Hematopoietic multipotent progenitor cell treated with erythropoietin and hydrocortisone succinate and interleukin-3 and kit ligand, for 4 days (in vitro differentiated cells): Measurements from ENCODE around the gene IL17RB.

Source experiments
- DNase-seq: peaks from one replicate; pipeline ENCODE4 v3.0.0-alpha.2; 2015

The IL17RB gene

GRCh38 chr3:53865732-53866499 is 19.5 kb downstream of the IL17RB start:
- no peak for DNase-seq

DNA sequence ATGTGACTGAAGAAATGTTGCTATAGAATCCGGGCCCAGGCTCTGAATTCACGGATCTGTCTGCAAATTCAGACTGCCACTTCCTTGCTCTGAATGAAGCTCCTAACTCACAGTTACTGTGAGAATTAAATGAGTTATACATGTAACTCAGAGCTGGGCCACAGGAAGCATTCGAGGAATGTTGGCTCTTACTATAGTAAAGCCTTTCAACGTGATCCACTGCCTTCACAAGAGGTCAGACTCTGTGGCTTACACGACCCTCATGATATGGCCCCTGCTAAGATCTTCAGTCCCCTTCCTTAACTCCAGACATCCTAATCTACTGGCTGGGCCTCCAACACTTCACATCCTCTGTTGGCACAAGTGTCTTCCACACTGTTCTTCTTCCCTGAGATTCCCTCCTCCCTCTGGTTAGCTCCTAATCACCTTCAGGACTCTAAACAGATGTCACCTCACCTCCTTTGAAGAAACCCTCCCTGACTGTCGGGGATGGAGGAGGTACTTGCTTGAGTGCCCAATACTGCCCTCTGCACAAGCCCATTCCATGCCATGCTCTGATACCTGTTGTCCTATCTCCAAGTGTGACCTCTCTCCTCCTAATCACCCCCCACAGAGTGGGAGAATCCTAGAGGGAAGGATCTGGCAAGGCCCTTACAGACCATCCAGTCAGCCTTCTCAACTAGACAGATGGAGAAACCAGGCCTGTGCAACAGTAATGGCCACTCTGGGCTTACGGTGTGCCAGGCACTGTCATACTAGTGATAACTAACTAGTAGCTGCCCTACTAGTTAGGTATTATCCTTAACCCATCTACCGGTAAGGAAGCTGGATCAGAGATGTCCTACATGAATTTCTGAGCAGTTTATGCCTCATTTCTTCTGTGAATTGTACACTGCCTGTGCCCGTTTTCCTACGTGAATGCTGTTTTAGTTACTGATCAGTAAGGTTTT is 34.3 kb downstream of the IL17RB start:
- DNase-seq = peak; percentile 7

GRCh38 chr3:53881691-53882593 is 35.6 kb downstream of the IL17RB start, which contains the start of gene ACTR8:
Gene ACTR8 (minus strand): TSS chr3:53882152. CDS start chr3:53882101, 51 bp downstream.
- peak; percentile 94 for DNase-seq

GRCh38 chr3:53883008-53883407 is 36.6 kb downstream of the IL17RB start:
- DNase-seq = no peak

DNA sequence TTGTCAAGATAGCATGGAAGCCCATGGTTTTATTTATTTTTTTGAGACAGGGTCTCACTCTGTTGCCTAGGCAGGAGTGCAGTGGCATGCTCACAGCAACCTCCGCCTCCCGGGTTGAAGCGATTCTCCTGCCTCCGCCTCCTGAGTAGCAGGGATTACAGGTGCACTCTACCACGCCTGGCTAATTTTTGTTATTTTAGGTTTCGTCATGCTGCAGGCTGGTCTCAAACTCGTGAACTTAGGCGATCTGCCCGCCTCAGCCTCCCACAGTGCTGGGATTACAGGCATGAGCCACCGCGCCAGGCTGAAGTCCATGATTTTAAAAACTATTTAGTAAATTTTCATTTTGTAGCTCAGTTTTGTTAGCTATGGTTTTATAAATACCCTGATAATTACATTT is 38.3 kb downstream of the IL17RB start:
- DNase-seq = no peak

GRCh38 chr3:53885239-53885638 is 38.9 kb downstream of the IL17RB start:
- no peak for DNase-seq

DNA sequence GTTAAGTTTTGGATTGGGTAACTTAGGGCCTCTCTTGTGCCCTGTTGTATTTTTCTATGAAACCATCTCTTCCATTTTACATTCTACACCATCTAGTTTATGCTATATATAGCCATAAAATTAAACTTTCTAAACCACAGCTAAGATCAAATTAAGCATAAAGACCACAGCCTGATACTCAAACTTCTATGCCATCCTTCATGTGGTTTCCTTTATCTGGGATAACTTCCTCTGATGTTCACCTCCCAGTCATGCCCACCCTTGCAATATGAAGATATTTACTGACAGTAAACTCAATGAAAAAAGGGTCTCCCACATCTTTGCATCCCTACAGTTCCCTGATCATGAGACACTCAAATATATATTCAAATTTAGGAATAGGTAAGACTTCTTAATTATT is 41.1 kb downstream of the IL17RB start:
- DNase-seq = peak; percentile 20

DNA sequence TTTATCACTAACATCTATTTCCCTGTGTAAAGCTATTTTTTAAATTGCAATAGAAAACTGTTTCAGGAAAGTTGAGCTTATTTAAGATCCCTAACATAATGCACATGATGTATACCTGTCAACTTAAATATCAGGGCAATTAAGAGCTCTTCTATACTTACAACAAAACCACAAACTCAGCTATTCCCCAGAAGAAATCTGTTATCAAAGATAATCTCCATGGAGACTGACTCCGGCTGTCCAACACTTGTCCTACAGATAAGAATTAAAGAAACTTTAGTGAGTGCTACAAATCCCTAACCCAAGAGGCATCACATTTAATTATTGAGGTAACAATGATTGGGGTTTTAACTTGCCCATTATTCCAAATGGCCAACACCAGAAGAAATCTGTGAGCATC is 41.9 kb downstream of the IL17RB start:
- DNase-seq = peak; percentile 80

DNA sequence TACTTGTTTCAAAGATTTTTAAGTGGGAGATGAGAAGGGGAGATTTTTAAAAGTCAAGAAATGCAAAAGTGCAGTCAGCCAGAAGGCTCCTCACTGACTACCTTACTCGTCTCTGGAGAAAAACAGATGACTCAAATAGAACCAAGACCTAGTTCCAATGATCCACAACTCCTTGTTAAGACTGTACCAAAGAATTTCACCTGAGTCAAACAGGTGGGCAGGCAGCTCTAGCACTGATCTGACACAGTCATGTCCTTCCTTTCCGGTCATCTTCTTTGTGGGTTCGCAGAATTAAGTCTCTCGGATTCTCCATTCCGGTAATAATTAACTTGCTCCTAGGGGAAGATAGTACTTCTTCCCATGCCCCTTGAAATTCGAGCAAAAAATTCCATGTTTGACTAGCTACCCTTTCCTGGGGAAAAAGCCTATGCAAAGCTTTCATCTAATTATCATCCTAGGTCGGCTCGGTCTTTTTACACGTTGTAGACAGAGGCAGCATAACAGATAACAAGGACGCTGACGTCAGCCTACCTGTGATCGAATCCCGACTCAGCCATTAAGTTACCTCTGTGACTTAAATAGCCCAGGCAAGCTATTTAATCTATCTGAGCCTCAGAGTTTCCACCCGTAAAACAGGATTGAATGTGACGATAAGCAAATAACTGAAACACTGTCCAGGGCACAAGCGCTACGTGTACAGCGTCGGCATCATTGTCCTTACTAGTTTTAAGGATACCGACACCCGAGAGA is 44.5 kb downstream of the IL17RB start:
- DNase-seq = peak; percentile 52

DNA sequence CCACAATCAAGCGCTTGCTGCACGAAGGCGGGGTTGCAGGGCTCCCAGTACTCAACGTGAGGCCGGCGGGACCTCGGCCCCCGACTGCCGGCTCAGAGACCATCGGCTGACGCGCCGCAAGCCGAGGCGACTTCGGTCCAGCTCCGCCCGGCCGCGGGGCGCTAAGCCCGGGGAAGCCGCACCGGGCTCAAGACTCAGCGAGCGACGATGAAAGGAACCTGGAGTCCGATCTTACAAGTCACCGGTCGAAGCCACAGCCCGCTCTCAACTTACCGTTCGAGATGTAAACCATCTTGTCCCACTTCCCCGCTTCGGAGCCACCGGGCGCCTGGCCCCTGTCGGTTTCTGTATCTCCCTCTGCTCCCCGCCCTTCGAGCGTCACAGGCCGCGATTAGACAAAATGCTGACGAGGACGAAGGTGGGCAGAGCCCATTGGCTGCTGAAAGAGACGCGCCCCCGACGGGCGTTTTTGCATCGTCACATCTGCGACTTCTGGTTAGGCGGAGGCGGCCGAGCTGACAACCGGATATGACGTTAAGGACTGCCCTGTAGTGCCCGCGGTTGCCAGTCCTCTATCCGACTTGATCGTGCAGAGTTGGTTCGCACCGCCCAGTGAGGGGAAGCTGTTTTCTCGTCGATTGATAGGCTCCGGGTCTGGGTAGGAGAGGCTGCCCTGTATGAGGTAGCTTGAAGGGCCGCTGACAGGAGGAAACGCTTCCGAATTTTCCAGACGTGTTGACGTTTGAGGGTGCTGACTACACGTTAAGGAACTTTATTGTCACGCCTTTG is 45.3 kb downstream of the IL17RB start, which contains the start of gene SELENOK:
TSS of gene SELENOK (minus strand) at position 363 of the 789 bp plus-strand sequence.
- DNase-seq = peak; percentile 100

DNA sequence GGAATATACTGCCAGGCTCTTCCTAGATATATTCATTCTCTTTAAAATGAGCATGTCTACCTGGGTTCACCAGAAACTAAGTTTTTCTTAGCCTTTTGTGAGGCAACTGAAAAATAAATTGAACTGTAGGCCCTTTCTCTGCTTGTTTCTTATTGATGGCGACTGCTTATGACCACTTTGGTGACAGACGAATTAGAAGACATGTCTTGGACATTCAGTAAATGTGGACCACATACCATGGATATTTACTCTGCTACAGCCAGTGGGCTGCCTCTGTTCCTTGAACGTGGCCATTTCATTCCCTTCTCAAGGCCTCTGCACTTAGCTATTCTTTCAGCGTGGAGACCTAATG is 45.9 kb downstream of the IL17RB start:
- DNase-seq = no peak

GRCh38 chr3:53899750-53900149 is 53.4 kb downstream of the IL17RB start:
- DNase-seq = no peak

DNA sequence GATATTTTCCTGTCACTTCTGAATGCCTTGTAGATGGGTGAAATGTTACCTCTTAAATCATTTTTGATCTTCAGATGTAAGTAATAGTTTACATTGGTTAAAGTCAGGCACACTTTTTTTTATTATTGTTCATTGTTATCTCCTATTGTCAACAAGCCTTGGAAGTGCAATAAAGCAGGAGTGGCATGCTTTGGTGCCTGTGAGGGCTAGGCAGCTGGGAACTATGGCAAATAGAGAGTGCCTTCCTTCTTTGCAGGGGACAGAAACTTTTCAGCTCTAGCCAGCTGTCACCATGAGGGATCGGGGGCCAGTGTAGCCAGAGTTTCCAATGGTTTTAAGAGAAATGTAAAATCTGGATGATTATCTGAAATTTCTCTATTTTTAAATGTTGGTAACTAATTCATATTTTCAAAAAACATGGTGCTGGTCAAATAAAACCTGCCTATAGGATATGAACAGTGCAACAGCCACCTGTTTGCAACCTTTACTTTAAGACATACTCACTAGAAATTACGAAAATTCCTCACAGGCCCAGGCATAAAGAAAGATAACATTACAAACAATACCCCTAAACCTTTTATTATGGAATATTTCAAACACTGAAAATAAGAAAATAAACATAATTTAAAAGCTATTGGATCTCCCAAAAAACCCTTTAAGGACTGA is 54.4 kb downstream of the IL17RB start:
- DNase-seq = no peak

DNA sequence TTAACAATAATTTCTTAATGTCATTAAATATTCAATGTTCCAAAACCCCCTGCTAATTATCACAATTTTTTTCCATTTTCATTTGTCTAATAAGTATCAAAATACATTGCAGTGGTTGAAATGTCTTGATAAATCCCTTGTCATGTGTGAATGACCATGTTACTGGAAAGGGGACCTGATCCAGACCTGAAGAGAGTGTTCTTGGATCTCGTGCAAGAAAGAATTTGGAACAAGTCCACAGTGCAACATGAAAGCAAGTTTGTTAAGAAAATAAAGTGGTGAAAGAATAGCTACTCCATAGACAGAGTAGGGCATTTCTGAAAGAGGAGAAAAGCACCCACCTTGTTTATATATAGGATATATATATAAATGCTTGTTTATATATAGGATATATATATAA is 55.7 kb downstream of the IL17RB start:
- DNase-seq = no peak

DNA sequence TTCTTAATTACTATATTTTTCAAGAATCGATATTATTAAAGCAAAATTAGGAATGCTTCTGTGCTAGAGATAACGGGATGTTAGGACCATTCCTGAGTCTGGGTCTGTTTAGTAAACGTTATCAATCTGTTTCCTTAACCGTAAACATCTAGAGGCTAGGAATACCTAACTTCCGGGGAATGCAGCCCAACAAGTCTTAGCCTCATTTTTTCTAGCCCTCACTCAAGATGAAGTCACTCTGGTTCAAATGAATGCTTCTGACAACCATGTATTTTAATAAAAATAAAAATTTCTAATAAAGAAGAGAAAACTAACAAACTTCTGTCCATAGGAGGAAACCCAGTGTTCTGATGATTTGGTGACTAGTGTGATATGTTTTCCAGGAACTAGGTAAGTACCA is 56.3 kb downstream of the IL17RB start:
- no peak for DNase-seq

DNA sequence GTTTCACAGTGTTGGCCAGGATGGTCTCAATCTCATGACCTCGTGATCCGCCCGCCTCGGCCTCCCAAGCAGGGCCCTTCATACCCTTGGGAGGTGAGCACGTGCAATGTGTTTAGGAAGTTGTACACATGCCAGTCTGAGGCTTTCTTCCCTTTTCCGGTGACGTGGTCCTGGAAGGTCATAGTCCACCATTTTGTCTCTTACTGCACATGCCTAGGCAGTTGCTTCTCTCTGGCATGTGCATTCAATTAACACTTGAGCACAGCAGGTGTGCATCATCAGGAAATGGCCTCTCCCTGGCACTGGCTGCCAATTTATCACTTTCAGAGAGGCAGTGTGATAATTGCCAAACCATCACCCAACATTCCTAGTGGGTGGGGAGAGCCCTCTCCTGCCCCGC is 67.0 kb downstream of the IL17RB start:
- no peak for DNase-seq
